HepG2 (cell line): ENCODE results near the gene ESYT1. TPM values are rescaled to one million over a fixed set of nuclear protein-coding genes. Genes with fewer than 3 reads are reported as not detected.
A peak's percentile ranks its signal among the peaks of the same experiment; 100 is the strongest.

ENCODE experiments used
- BHLHE40 ChIP-seq: IDR thresholded peaks from 2 replicates; pipeline ENCODE4 v1.6.1; 2011; ENCODE audit warnings: low read length, improper control_type of control experiment
- BRCA1 ChIP-seq: sonication (generic); formaldehyde crosslinking; IDR thresholded peaks from 2 replicates; pipeline ENCODE4 v1.4.0; 2020; ENCODE audit warnings: missing genetic modification reagents
- E2F1 ChIP-seq: sonication (generic); formaldehyde crosslinking; IDR thresholded peaks from 2 replicates; pipeline ENCODE4 v1.5.0; 2020; ENCODE audit warnings: missing genetic modification reagents
- FOXJ3 ChIP-seq: sonication (generic); formaldehyde crosslinking; IDR thresholded peaks from 2 replicates; pipeline ENCODE4 v1.4.0; 2020; ENCODE audit warnings: missing genetic modification reagents, mild to moderate bottlenecking, borderline replicate concordance
- GPN1 ChIP-seq: sonication (generic); formaldehyde crosslinking; IDR thresholded peaks from 2 replicates; pipeline ENCODE4 v1.5.1; 2020; ENCODE audit warnings: missing genetic modification reagents, borderline replicate concordance
- HMG20A ChIP-seq: IDR thresholded peaks from 2 replicates; pipeline ENCODE4 v1.6.1; 2016; ENCODE audit warnings: borderline replicate concordance
- NR2C2 ChIP-seq: sonication (generic); formaldehyde crosslinking; IDR thresholded peaks from 2 replicates; pipeline ENCODE4 v1.4.0; 2020; ENCODE audit warnings: missing genetic modification reagents, mild to moderate bottlenecking, moderate library complexity, borderline replicate concordance
- POLR2AphosphoS2 ChIP-seq: IDR thresholded peaks from 2 replicates; pipeline ENCODE4 v1.6.1; 2011; ENCODE audit warnings: low read depth, low read length, improper control_type of control experiment
- RARA ChIP-seq: IDR thresholded peaks from 2 replicates; pipeline ENCODE4 v1.6.1; 2016; ENCODE audit warnings: missing genetic modification reagents, missing compliant biosample characterization
- SMARCE1 ChIP-seq: fragments of 450-650 bp; IDR thresholded peaks from 2 replicates; pipeline ENCODE4 v1.6.1; 2017; ENCODE audit warnings: borderline replicate concordance
- ZKSCAN1 ChIP-seq: fragments of 150-350 bp; IDR thresholded peaks from 2 replicates; pipeline ENCODE4 v1.6.1; 2014; ENCODE audit warnings: low read length
- ZNF180 ChIP-seq: sonication (generic); formaldehyde crosslinking; IDR thresholded peaks from 2 replicates; pipeline ENCODE4 v1.4.0; 2020; ENCODE audit warnings: low read depth, missing genetic modification reagents, borderline replicate concordance
- ZNF574 ChIP-seq: sonication (generic); formaldehyde crosslinking; IDR thresholded peaks from 2 replicates; pipeline ENCODE4 v1.4.0; 2020; ENCODE audit warnings: missing genetic modification reagents
- ZNF678 ChIP-seq: sonication (generic); formaldehyde crosslinking; IDR thresholded peaks from 2 replicates; pipeline ENCODE4 v1.4.0; 2020; ENCODE audit warnings: mild to moderate bottlenecking, missing genetic modification reagents
- polyA plus RNA-seq, 8 experiments: library from polyadenylated mRNA; depleted of rRNA in 3 of 8; stranded (reverse) in 7 of 8; unstranded in 1 of 8; fragments of >200 nt; fragmentation: Illumina TruSeq in 4 of 8; extraction: Trizol in 4 of 8; gene quantifications; 2 replicates each; pipeline versions ENCODE4 v1.2.1 to v1.2.3, GENCODE V29; 2011 to 2016; ENCODE audit warnings: low read depth in 4 of 8, missing spikeins in 1 of 8, mixed read lengths in 1 of 8; ENCODE audit not compliant: insufficient read depth in 1 of 8
- total RNA-seq, 5 experiments: library from RNA; depleted of rRNA; stranded (reverse); fragments of >200 nt; fragmentation: Illumina TruSeq; extraction: Trizol; gene quantifications; 2 replicates each; pipeline ENCODE4 v1.2.3, GENCODE V29; 2016; ENCODE audit warnings: low read depth in 1 of 5
- TF ChIP-seq, protein P1 (sequence below): sonication (generic); formaldehyde crosslinking; IDR thresholded peaks from one replicate; pipeline ENCODE4 v1.5.1; 2020; ENCODE audit warnings: mild to moderate bottlenecking, missing genetic modification reagents; ENCODE audit errors: not compliant biosample characterization
- TF ChIP-seq, protein P2 (sequence below): sonication (generic); formaldehyde crosslinking; IDR thresholded peaks from 2 replicates; pipeline ENCODE4 v1.4.0; 2020; ENCODE audit warnings: mild to moderate bottlenecking, missing genetic modification reagents

The ESYT1 gene
- total and polyA plus RNA-seq, 2 of the 13 experiments (the other 11 are each of a cell fraction or from before 2014, with no cell fraction given) = 66.9 to 71.0 TPM

- TF ChIP-seq, protein P1, sequence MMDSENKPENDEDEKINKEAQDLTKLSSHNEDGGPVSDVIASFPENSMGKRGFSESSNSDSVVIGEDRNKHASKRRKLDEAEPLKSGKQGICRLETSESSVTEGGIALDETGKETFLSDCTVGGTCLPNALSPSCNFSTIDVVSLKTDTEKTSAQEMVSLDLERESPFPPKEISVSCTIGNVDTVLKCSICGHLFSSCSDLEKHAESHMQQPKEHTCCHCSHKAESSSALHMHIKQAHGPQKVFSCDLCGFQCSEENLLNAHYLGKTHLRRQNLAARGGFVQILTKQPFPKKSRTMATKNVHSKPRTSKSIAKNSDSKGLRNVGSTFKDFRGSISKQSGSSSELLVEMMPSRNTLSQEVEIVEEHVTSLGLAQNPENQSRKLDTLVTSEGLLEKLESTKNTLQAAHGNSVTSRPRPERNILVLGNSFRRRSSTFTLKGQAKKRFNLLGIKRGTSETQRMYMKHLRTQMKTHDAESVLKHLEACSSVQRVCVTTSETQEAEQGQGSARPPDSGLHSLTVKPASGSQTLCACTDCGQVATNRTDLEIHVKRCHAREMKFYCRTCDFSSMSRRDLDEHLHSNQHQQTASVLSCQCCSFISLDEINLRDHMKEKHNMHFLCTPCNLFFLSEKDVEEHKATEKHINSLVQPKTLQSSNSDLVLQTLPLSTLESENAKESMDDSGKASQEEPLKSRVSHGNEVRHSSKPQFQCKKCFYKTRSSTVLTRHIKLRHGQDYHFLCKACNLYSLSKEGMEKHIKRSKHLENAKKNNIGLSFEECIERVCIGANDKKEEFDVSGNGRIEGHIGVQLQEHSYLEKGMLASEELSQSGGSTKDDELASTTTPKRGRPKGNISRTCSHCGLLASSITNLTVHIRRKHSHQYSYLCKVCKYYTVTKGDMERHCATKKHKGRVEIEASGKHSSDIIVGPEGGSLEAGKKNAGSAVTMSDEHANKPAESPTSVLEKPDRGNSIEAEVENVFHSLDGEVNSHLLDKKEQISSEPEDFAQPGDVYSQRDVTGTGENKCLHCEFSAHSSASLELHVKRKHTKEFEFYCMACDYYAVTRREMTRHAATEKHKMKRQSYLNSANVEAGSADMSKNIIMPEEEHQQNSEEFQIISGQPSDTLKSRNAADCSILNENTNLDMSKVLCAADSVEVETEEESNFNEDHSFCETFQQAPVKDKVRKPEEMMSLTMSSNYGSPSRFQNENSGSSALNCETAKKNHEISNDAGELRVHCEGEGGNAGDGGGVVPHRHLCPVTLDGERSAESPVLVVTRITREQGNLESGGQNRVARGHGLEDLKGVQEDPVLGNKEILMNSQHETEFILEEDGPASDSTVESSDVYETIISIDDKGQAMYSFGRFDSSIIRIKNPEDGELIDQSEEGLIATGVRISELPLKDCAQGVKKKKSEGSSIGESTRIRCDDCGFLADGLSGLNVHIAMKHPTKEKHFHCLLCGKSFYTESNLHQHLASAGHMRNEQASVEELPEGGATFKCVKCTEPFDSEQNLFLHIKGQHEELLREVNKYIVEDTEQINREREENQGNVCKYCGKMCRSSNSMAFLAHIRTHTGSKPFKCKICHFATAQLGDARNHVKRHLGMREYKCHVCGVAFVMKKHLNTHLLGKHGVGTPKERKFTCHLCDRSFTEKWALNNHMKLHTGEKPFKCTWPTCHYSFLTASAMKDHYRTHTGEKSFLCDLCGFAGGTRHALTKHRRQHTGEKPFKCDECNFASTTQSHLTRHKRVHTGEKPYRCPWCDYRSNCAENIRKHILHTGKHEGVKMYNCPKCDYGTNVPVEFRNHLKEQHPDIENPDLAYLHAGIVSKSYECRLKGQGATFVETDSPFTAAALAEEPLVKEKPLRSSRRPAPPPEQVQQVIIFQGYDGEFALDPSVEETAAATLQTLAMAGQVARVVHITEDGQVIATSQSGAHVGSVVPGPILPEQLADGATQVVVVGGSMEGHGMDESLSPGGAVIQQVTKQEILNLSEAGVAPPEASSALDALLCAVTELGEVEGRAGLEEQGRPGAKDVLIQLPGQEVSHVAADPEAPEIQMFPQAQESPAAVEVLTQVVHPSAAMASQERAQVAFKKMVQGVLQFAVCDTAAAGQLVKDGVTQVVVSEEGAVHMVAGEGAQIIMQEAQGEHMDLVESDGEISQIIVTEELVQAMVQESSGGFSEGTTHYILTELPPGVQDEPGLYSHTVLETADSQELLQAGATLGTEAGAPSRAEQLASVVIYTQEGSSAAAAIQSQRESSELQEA (CRISPR knock-in tag) = no peak
- no peak for TF ChIP-seq E2F1 (CRISPR knock-in tag)
- TF ChIP-seq GPN1 (CRISPR knock-in tag) = no peak
- peak; percentile 90 for TF ChIP-seq BHLHE40
- TF ChIP-seq HMG20A (CRISPR knock-in tag) = peak; percentile 93
- no peak for TF ChIP-seq SMARCE1
- peak; percentile 93 for TF ChIP-seq ZNF678
- TF ChIP-seq BRCA1 (CRISPR knock-in tag) = 0 out of 2 replicates have a peak, but pooled peaks have one; percentile 46
- TF ChIP-seq ZKSCAN1 = 0 out of 2 replicates have a peak, but pooled peaks have one; percentile 23
- TF ChIP-seq, protein P2, sequence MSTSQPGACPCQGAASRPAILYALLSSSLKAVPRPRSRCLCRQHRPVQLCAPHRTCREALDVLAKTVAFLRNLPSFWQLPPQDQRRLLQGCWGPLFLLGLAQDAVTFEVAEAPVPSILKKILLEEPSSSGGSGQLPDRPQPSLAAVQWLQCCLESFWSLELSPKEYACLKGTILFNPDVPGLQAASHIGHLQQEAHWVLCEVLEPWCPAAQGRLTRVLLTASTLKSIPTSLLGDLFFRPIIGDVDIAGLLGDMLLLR (CRISPR knock-in tag) = no peak
- peak; percentile 99 for TF ChIP-seq RARA (CRISPR knock-in tag)
- no peak for TF ChIP-seq POLR2AphosphoS2
- no peak for TF ChIP-seq ZNF180
- TF ChIP-seq ZNF574 = peak; percentile 90
- TF ChIP-seq NR2C2 = peak; percentile 95
- peak; percentile 89 for TF ChIP-seq FOXJ3 (CRISPR knock-in tag)
These were observed 46.4 kb upstream of the ESYT1 start (continued) for GRCh38 chr12:56081393-56082347.
